T-cell (primary cell): ENCODE data around the gene CELSR2. TPM values are rescaled to one million over a fixed set of nuclear protein-coding genes. Genes with fewer than 3 reads are reported as not detected.
"Not testable (repeated sequence)": the region's sequence is repeated elsewhere in the genome, so short reads cannot be mapped to it uniquely, and the experiment has no call there.

Experiments used
- ATAC-seq, 4 experiments: fragments of 200-7000 bp in 3 of 4; fragments of 150-1000 bp in 1 of 4; cut with Tn5 transposase; replicated peaks in 1 of 4; 1 replicate in 3 of 4; 2 replicates in 1 of 4; pipeline ENCODE4 v1.10.0; 2021; ENCODE audit warnings: moderate library complexity in 3 of 4, mild to moderate bottlenecking in 2 of 4, moderate number of reproducible peaks in 1 of 4
- CTCF ChIA-PET, 2 donors: fragments of 300-600 bp; sonication (Branson Sonifier 250); formaldehyde crosslinking; loops; one replicate each; lab custom pipeline; 2022; ENCODE audit warnings: antibody characterized with exemption in 2 of 2; lab: Charles Lee
- POLR2A ChIA-PET, 2 donors: fragments of 300-600 bp; sonication (Branson Sonifier 250); formaldehyde crosslinking; loops; one replicate each; lab custom pipeline; 2022; ENCODE audit warnings: antibody characterized with exemption in 2 of 2; lab: Charles Lee
- DNase-seq, 35 experiments: peaks; one replicate each; pipeline versions ENCODE4 v3.0.0 to v3.0.0-alpha.2; 2013 to 2023
- H3K27ac ChIP-seq: one replicate; pipeline ENCODE4 v1.5.1; 2013; ENCODE audit warnings: low read length
- H3K27me3 ChIP-seq, 2 experiments: replicated peaks in 1 of 2; 1 replicate in 1 of 2; 2 replicates in 1 of 2; pipeline versions ENCODE4 v1.6.1 to v1.7.0; 2013; ENCODE audit warnings: low read length in 1 of 2, mixed read lengths in 1 of 2; ENCODE audit not compliant: control insufficient read depth in 2 of 2, insufficient read depth in 2 of 2; ENCODE audit errors: extremely low read depth in 1 of 2
- H3K36me3 ChIP-seq, 2 donors: 1 replicate in 1 of 2; 2 replicates in 1 of 2; pipeline versions ENCODE4 v1.6.1 to v1.7.0; 2013; ENCODE audit warnings: low read length in 1 of 2; ENCODE audit not compliant: control insufficient read depth in 2 of 2, insufficient read depth in 1 of 2; ENCODE audit errors: extremely low read depth in 1 of 2
- H3K4me1 ChIP-seq, 2 experiments: 1 replicate in 1 of 2; 2 replicates in 1 of 2; pipeline versions ENCODE4 v1.6.1 to v1.7.0; 2013; ENCODE audit warnings: low read length in 2 of 2, mixed read lengths in 1 of 2; ENCODE audit not compliant: insufficient read depth in 2 of 2, control insufficient read depth in 1 of 2; ENCODE audit errors: extremely low read depth in 1 of 2
- H3K4me3 ChIP-seq, 2 donors: 1 replicate in 1 of 2; 2 replicates in 1 of 2; pipeline versions ENCODE4 v1.5.1 to v1.7.0; 2013; ENCODE audit warnings: mild to moderate bottlenecking in 2 of 2, low read length in 1 of 2, moderate library complexity in 1 of 2; ENCODE audit not compliant: control insufficient read depth in 1 of 2; ENCODE audit errors: extremely low read depth in 1 of 2
- H3K9me3 ChIP-seq: 2 replicates; pipeline ENCODE4 v1.7.0; 2013
- H3K27ac Mint-ChIP-seq, 2 donors: one replicate each; pipeline ENCODE4 v1.8.0; 2020 to 2021; ENCODE audit warnings: mild to moderate bottlenecking in 2 of 2, mixed read lengths in 2 of 2
- H3K27me3 Mint-ChIP-seq, 2 donors: one replicate each; pipeline ENCODE4 v1.8.0; 2021 to 2022; ENCODE audit warnings: mixed read lengths in 2 of 2
- H3K36me3 Mint-ChIP-seq: one replicate; pipeline ENCODE4 v1.8.0; 2021; ENCODE audit warnings: mixed read lengths
- H3K4me1 Mint-ChIP-seq, 3 donors: one replicate each; pipeline ENCODE4 v1.8.0; 2020 to 2022; ENCODE audit warnings: mixed read lengths in 3 of 3, mild to moderate bottlenecking in 1 of 3
- H3K4me3 Mint-ChIP-seq, 3 donors: one replicate each; pipeline ENCODE4 v1.8.0; 2020 to 2022; ENCODE audit warnings: mild to moderate bottlenecking in 3 of 3, mixed read lengths in 3 of 3, moderate library complexity in 3 of 3
- H3K9me3 Mint-ChIP-seq, 3 donors: one replicate each; pipeline ENCODE4 v1.8.0; 2020 to 2022; ENCODE audit warnings: mixed read lengths in 3 of 3
- WGBS: methylation state at CpG from one replicate; pipeline ENCODE4 v1.1.5; 2013; ENCODE audit warnings: missing lambda C conversion rate; ENCODE audit not compliant: insufficient coverage; 5-methylcytosine and 5-hydroxymethylcytosine counted together
- total RNA-seq, 35 experiments: library from RNA in 6 of 35; stranded (reverse) in 6 of 35; fragments of 120-200 nt in 1 of 35; gene quantifications; one replicate each; pipeline versions ENCODE4 v1.2.1 to v1.2.4 and lab custom pipeline; 2013 to 2026

The CELSR2 gene
- total RNA-seq, 5 donors from 2014 or later (not counting 1 experiment from before 2014, with no cell fraction given), result 4.1 to 5.3 (median 4.7) TPM

GRCh38 chr1:109282952-109283747 lies 33.8 kb downstream of the CELSR2 start, which contains the start of gene PSRC1:
Gene PSRC1, minus strand, starts transcription at chr1:109283145.
- 2% methylated on average over 40 of the region's 56 CpGs for WGBS
- Mint-ChIP-seq H3K9me3 (no peaks in the 10 kb centered on the region), H3K4me1 (peaks cover 18 to 21% (median 18%) of the 10 kb centered on the region in 3 donors), H3K27ac (peak within 1 kb of the TSS; percentile 86 to 91), H3K36me3 (no peaks in the 10 kb centered on the region), H3K27me3 (no peaks in the 10 kb centered on the region), H3K4me3 (peak within 1 kb of the TSS; percentile 92 to 97 (median 94))
- DNase-seq (peak; percentile 69 to 94 (median 83)), ATAC-seq (peak; percentile 96 to 98 (median 96))
- Histone ChIP-seq H3K36me3 (no peaks in the 10 kb centered on the region), H3K27me3 (peaks cover 0 to 2% of the 10 kb centered on the region in 2 experiments), H3K4me1 (peaks cover 6 to 23% of the 10 kb centered on the region in 2 experiments), H3K4me3 (peak within 1 kb of the TSS; percentile 82 to 88), H3K27ac (peak within 1 kb of the TSS; percentile 56), H3K9me3 (no peaks in the 10 kb centered on the region)
- CTCF ChIA-PET, result interaction anchor here (0.6 to 1.7 kb wide), 8 partner anchors 116 to 547 kb away, joined by 3 to 12 read pairs (median 5); partner anchors contain the start of genes ATXN7L2 (in 1 of the 2) and PSMA5 (in 1 of the 2)
- POLR2A ChIA-PET, result interaction anchor here (0.6 kb wide), 3 partner anchors 126 to 248 kb away, joined by 3 read pairs; no protein-coding TSS in a partner anchor

- no peaks in the 10 kb centered on the region for H3K9me3 ChIP-seq
- Mint-ChIP-seq H3K4me3 (peak overlapping the region; percentile 92 to 97 (median 94)), H3K27me3 (no peaks in the 10 kb centered on the region), H3K4me1 (peaks cover 18 to 21% (median 18%) of the 10 kb centered on the region in 3 donors), H3K27ac (peak overlapping the region; percentile 86 to 91), H3K36me3 (no peaks in the 10 kb centered on the region), H3K9me3 (no peaks in the 10 kb centered on the region)
- no peaks in the 10 kb centered on the region for H3K36me3 ChIP-seq
- peak in 1 of 35 experiments; percentile 5 for DNase-seq
- no peak for ATAC-seq
- H3K4me1 ChIP-seq, result peaks cover 6 to 23% of the 10 kb centered on the region in 2 experiments
- H3K4me3 ChIP-seq, result peak overlapping the region; percentile 82 to 88
- H3K27ac ChIP-seq, result peak overlapping the region; percentile 56
- ChIA-PET POLR2A (interaction anchor here in 1 of 2 donors (0.6 kb wide), 1 partner anchor 247 kb away, joined by 3 read pairs; no protein-coding TSS in a partner anchor), CTCF (interaction anchor here in 1 of 2 donors (1.2 kb wide), 1 partner anchor 248 kb away, joined by 9 read pairs; no protein-coding TSS in a partner anchor)
- 100% methylated on average over 2 of the region's 17 CpGs for WGBS
- peaks cover 0 to 2% of the 10 kb centered on the region in 2 experiments for H3K27me3 ChIP-seq
Observed at GRCh38 chr1:109283748-109284600, 34.6 kb downstream of the CELSR2 start.

GRCh38 chr1:109286762-109287161 lies 37.4 kb downstream of the CELSR2 start:
- H3K36me3 ChIP-seq, H3K27ac Mint-ChIP-seq, ATAC-seq: not testable (repeated sequence)

DNA sequence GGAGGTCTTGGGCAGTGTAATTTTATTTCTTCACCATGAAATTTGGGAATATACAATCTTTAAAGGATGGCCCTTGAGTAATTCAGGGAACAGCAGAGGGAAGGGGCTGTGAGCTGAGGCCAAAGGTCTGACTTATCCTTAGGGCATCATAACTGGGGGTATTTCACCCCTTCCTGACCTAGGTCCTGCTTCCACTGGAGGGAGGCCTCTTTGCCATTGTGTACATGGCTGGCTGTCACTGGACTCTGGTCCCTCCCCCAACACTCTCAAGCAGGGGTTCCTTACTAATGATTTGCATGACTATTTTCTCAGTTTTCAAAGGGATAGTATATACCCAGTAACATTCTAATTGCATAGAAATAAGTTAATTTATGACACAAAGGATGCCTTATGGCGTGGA lies 40.8 kb downstream of the CELSR2 start:
- no peak for ATAC-seq
- Histone ChIP-seq H3K9me3 (no peaks in the 10 kb centered on the region), H3K27ac (no peak overlapping the region), H3K4me1 (no peaks in the 10 kb centered on the region), H3K36me3 (no peaks in the 10 kb centered on the region), H3K4me3 (no peak overlapping the region), H3K27me3 (peaks cover 0 to 6% of the 10 kb centered on the region in 2 experiments)
- Mint-ChIP-seq H3K27ac (no peak overlapping the region), H3K4me1 (no peaks in the 10 kb centered on the region), H3K4me3 (no peak overlapping the region), H3K36me3 (no peaks in the 10 kb centered on the region), H3K9me3 (no peaks in the 10 kb centered on the region), H3K27me3 (peaks cover 3 to 8% of the 10 kb centered on the region in 2 donors)
- ChIA-PET POLR2A (no interaction called here), CTCF (no interaction called here)
- no CpG with 5 or more reads among the region's 1 CpG for WGBS
- no peak for DNase-seq

More at GRCh38 chr1:109286762-109287161, 37.4 kb downstream of the CELSR2 start:
- 85% methylated on average over 2 of the region's 5 CpGs for WGBS
- H3K27me3 ChIP-seq, H3K27ac ChIP-seq, H3K9me3 ChIP-seq, H3K4me3 Mint-ChIP-seq, CTCF ChIA-PET, H3K4me3 ChIP-seq, DNase-seq, H3K27me3 Mint-ChIP-seq, H3K36me3 Mint-ChIP-seq, H3K9me3 Mint-ChIP-seq: not testable (repeated sequence)
- peaks cover 6 to 22% of the 10 kb centered on the region in 2 experiments for H3K4me1 ChIP-seq
- POLR2A ChIA-PET, result interaction anchor here in 1 of 2 donors (0.7 kb wide), 1 partner anchor 141 kb away, joined by 5 read pairs; no protein-coding TSS in a partner anchor
- peaks cover 18 to 21% (median 18%) of the 10 kb centered on the region in 3 donors for H3K4me1 Mint-ChIP-seq

GRCh38 chr1:109290998-109291397 lies 41.7 kb downstream of the CELSR2 start:
- WGBS, result 71% methylated on average over 4 of the region's 6 CpGs
- peak overlapping the region in 1 of 2 donors; percentile 72 for H3K27ac Mint-ChIP-seq
- no peak for ATAC-seq

More at GRCh38 chr1:109290998-109291397, 41.7 kb downstream of the CELSR2 start:
- Mint-ChIP-seq H3K27me3 (peaks cover 8 to 12% of the 10 kb centered on the region in 2 donors), H3K9me3 (no peaks in the 10 kb centered on the region), H3K36me3 (no peaks in the 10 kb centered on the region), H3K4me3 (no peak overlapping the region), H3K4me1 (no peaks in the 10 kb centered on the region)
- Histone ChIP-seq H3K4me3 (no peak overlapping the region), H3K27me3 (peaks cover 0 to 13% of the 10 kb centered on the region in 2 experiments), H3K36me3 (no peaks in the 10 kb centered on the region), H3K9me3 (no peaks in the 10 kb centered on the region), H3K4me1 (no peaks in the 10 kb centered on the region), H3K27ac (no peak overlapping the region)
- POLR2A ChIA-PET, result no interaction called here
- CTCF ChIA-PET, result no interaction called here
- DNase-seq, result no peak
